ENCODE results near the gene EPS8L3.
"Not testable (repeated sequence)": the region's sequence is repeated elsewhere in the genome, so short reads cannot be mapped to it uniquely, and the experiment has no call there.

The EPS8L3 gene

GRCh38 chr1:109728870-109729269, 34.9 kb downstream of the EPS8L3 start:
- DNase-seq, result no peak

GRCh38 chr1:109726728-109727373, 36.9 kb downstream of the EPS8L3 start:
- no peak for DNase-seq

- DNase-seq, result no peak
Measured at GRCh38 chr1:109726007-109726406, 37.7 kb downstream of the EPS8L3 start.

GRCh38 chr1:109725510-109725909, 38.2 kb downstream of the EPS8L3 start:
- DNase-seq, result no peak

- no peak for DNase-seq
Measured at GRCh38 chr1:109724933-109725332, 38.8 kb downstream of the EPS8L3 start.

- no peak for DNase-seq
Measured at GRCh38 chr1:109722908-109723691, 40.6 kb downstream of the EPS8L3 start.

GRCh38 chr1:109721971-109722370, 41.8 kb downstream of the EPS8L3 start:
- DNase-seq, result no peak

- DNase-seq, result no peak
Measured at GRCh38 chr1:109721042-109721441, 42.7 kb downstream of the EPS8L3 start.

GRCh38 chr1:109719337-109719837, 44.3 kb downstream of the EPS8L3 start:
- no peak for DNase-seq

- DNase-seq, result no peak
Measured at GRCh38 chr1:109718495-109718894, 45.2 kb downstream of the EPS8L3 start.

- no peak for DNase-seq
Measured at GRCh38 chr1:109717729-109718128, 46.0 kb downstream of the EPS8L3 start.

GRCh38 chr1:109716570-109717090, 47.1 kb downstream of the EPS8L3 start:
- DNase-seq, result no peak

GRCh38 chr1:109716121-109716520, 47.6 kb downstream of the EPS8L3 start:
- DNase-seq, result no peak

GRCh38 chr1:109714661-109715372, 48.9 kb downstream of the EPS8L3 start:
- no peak for DNase-seq

- no peak for DNase-seq
Measured at GRCh38 chr1:109713636-109714035, 50.1 kb downstream of the EPS8L3 start.

GRCh38 chr1:109712321-109712864, 51.3 kb downstream of the EPS8L3 start:
- DNase-seq, result no peak

GRCh38 chr1:109711593-109712320, 52.0 kb downstream of the EPS8L3 start, which contains the start of gene GSTM5:
Gene GSTM5, plus strand, starts transcription at chr1:109712251. Its CDS starts 62 bp downstream, at chr1:109712313.
- DNase-seq, result not testable (repeated sequence)

- not testable (repeated sequence) for DNase-seq
Measured at GRCh38 chr1:109709822-109710221, 53.9 kb downstream of the EPS8L3 start.

- DNase-seq, result not testable (repeated sequence)
Measured at GRCh38 chr1:109708949-109709348, 54.8 kb downstream of the EPS8L3 start.

- no peak for DNase-seq
Measured at GRCh38 chr1:109705411-109705810, 58.3 kb downstream of the EPS8L3 start.

GRCh38 chr1:109704173-109704572, 59.5 kb downstream of the EPS8L3 start:
- no peak for DNase-seq

GRCh38 chr1:109702940-109703339, 60.8 kb downstream of the EPS8L3 start:
- DNase-seq, result not testable (repeated sequence)

Data from CD4-positive, alpha-beta T cell treated with Interleukin-21 for 1 hour (primary cell).